Upper lobe of left lung (tissue), 4 donors: Measurements from ENCODE around the gene MRPL42.

Source experiments
- POLR2A ChIP-seq, 4 donors: fragments of 450-650 bp; IDR thresholded peaks; one replicate each; pipeline ENCODE4 v1.5.1; 2016 to 2017; ENCODE audit warnings: antibody characterized with exemption in 4 of 4, mild to moderate bottlenecking in 2 of 4
- POLR2AphosphoS5 ChIP-seq, 2 donors: sonication (generic); formaldehyde crosslinking; IDR thresholded peaks; one replicate each; pipeline ENCODE4 v1.5.1; 2017; ENCODE audit warnings: antibody characterized with exemption in 2 of 2

DNA sequence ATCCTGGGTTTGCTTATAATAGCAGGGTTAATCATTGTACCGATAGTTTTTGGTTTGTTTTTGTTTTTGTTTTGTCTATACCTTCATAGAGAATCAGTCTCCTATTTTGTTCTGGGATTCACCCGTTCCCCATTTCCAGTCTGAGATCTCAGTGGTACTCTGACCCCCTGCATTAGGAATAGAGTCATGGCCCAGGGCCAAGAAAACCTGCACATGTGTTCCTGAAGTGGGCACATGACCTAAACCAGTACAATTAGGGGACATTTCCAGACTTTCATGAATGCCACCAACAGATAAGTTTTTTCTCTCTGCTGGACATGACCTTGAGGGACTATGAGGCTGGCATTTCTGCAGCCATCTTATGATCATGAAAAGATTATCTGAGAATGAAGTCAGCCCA is 52.5 kb downstream of the MRPL42 start:
- TF ChIP-seq POLR2A (IDR thresholded peaks at IDR 0.05) (no peak), POLR2AphosphoS5 (IDR thresholded peaks at IDR 0.05) (no peak)
